Forelimb muscle (tissue), 1 donor: ENCODE measurements around the gene RRBP1. TPM values are rescaled to one million over a fixed set of nuclear protein-coding genes. Genes with fewer than 3 reads are reported as not detected.

Experiments used
- DNase-seq: peaks from one replicate; pipeline ENCODE4 v3.0.0-alpha.2; 2013; ENCODE audit warnings: low read depth
- polyA plus RNA-seq: library from polyadenylated mRNA; unstranded; fragments of 120-200 nt; gene quantifications from one replicate; pipeline ENCODE4 v1.2.1, GENCODE V29; 2013; ENCODE audit not compliant: insufficient read length

RRBP1 gene
- polyA plus RNA-seq, 1 donor: 91.5 TPM

DNA sequence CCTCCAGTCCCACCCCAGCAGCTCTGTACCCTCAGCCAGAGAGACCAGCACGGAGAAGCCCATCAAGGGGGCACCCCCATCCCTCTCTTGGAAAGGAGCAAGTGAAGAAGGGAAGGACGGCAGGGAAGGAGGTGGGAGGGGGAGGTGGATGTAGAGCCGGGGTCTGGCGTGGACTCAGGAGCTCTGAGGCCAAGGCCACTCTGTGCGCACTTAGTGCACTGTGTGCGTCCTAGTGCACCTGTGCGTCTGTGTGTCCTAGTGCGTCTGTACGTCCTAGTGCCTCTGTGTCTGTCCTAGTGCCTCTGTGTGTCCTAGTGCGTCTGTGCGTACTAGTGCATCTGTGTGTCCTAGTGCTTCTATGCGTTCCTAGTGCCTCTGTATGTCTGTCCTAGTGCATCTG is 58.0 kb downstream of the RRBP1 start:
- DNase-seq: no peak

DNA sequence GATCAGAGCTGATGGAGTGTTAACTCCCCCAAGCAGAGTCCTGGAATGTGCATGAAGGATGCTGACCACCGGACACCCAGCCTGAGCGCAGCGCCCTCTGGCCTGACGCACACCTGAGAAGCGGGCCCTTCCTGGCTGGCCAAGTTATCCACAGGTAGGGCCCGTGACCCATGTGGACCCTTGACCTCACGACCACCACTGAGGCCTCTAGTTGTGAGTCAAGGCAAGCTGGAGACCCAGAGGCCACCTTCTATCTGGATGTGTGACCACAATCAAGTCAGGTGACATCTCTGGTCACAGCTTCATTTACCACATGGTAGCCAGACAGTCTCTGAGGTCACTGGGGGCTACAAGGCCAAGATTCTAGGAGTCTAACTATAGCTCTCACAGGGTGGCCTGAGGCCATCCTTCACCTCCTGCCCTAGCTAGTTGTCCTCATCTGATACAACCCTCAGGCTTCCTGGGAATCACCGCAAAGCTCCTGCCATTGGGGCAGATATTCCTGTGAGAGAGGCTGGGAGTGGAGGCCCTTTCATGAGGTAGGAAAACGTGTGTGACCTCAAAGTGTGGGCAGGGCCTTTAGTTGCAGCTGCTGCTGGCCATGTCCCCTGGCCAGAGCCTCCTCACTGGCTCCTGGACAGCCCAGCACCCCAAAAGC is 59.1 kb downstream of the RRBP1 start:
- DNase-seq: no peak

DNA sequence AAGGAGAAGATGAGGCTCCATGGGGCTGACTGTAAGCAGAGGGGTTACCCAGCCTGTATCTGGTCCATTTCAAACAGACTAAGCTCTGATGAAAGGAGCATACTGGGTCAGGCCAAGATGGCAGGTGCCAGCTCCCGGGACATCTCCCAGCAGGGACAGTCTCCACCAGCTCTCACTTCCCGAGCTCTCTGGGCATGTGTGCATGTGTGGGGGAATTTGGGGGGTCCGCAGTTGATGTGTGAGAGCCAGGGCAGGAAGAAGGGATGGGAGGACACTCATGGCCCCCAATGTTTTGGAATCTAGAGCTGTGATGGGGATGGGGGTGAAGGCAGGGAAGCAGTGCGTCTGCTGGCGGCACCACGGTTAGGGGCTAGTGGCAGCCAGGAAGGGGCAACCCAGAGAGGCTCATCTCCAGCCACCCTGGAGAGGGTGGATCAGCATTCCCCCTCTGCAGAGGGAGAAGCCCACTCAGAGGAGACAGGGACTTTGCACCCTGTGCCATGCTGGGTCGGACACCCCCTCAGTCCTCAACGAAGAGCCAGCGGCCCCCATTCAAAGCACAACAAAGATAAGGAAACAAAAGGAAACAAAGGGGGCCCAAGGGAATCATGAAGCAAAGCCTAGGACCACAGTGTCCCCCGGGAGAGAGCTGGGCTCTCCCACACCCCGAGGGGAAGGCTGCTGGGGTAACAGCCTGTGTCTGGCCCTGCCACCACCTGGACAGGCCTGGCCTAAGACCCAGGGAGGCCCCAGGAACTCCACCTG is 59.8 kb downstream of the RRBP1 start:
- no peak for DNase-seq

DNA sequence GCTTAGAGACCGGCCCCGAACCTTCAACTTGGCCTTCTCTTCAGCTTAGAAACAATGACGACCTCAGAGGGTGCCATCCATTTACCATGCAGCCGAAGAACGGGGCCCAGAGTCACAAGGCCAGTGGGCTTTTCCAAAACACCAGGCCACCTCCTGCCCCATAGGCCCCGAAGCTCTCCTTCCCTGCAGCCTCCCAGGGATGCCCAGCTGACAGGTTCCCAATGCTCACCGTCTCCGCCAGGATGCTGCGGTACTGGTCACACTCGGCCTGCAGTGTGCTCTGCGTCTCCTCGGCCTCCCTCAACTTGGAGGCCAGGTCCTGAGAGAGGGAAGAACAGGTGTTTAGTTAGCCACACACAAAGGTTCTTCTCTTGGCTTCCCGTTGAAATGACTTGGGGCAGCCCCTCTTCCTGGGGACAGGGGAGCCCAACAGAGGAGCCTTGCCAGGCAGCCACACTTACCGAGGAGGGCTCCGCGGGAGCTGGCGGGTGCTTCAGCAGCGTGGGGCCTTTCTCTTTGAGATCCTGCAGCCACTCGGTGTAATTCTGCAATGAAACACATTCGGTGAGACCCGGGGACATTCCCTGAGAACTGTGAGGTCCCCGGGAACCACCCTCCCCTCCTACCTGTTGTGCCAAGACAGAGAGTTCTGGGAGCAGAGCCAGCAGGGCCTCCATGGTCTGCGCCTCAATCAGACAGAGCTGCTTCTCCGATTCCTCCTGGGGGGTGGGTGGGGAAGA is 60.6 kb downstream of the RRBP1 start:
- DNase-seq: no peak

DNA sequence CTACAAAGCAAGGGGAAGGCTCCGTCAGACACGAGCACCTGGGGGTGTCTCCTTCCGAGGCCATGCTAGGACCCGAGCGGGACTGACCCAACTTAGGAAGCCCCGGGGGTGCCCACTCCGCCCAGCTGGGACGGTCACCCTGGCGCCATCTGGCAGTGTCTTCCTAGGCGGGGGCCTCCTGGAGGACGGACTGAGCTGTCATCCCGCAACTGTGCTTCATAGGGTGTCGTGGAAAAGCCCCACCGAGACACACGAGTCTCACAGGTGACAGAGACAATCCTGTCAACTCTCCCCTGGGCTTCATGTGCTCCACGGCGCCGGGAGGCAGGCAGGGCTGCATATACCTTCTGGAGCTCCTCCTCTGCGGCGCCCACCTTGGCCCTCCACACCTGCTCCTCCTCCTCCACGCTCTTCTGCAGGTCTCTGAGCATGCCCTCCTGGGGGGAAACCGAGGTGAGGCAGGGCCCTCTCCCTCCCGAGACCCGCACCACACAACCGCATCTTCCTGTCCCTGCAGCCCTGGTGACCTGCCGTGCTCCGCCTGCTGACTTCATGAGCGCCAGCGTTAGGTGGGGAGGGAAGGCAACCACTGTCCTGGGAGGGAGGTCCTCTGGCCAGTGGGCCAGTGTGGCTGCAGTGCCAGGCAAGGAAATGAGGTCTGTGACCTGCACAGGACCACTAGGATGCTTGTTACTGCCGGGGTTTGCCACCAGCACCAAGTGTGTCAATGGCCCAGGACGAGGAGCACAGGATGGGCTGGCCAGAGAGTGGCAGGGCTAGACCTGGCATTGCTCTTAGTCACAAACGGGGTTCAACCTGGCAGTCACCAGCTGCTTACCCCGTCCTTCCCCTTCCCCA is 61.4 kb downstream of the RRBP1 start:
- DNase-seq: no peak

DNA sequence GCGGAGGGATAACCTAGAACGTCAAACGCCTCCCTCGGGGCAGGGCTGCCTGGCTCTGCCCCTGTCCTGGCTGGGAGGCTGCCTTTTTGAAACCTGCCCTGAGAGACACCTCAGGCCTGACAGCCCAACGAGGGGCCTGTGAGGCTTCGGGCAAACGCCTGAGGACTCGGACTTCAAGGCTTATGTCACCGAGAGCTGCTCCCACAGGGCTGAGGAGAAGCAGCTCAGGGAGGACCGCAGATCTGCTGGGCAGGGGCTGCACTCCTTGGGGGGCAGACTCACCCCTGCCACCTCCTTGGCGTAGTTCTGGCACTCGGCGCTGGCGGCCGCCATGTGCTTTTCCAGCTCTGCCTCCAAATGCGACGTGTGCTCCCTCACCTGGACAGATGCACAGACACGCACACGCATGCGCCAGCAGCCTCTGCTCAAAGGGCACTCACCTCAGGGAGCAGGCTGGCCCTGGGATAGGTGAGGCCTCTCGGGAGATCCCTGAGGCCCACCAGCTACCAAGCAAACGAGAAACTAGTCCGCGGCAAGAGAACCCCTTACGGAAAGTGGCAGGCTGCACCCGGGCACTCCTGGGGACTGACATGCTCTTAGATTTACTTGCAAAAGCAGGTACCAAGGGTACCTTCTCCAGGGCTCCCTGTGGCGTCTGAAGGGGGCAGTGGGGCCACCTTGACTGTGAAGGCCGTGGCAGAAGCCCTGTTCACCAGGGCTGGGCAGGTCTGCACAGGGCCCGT is 62.5 kb downstream of the RRBP1 start:
- DNase-seq: no peak

DNA sequence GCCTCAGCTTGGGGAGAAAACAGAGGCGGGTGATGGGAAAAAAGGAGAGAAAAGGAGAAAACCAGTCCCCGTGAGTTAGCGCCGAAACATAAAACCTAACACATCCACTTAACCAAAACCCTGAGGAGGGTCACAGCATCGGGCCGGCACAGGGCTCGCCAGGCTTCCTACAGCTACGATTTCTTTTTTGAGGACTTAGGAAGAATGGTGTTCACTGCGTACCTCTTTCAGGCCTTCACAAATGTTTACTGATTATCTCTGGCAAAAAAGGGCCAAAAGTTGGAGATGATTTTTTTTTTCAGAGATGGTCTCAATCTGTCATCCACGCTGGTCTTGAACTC is 63.4 kb downstream of the RRBP1 start:
- no peak for DNase-seq

DNA sequence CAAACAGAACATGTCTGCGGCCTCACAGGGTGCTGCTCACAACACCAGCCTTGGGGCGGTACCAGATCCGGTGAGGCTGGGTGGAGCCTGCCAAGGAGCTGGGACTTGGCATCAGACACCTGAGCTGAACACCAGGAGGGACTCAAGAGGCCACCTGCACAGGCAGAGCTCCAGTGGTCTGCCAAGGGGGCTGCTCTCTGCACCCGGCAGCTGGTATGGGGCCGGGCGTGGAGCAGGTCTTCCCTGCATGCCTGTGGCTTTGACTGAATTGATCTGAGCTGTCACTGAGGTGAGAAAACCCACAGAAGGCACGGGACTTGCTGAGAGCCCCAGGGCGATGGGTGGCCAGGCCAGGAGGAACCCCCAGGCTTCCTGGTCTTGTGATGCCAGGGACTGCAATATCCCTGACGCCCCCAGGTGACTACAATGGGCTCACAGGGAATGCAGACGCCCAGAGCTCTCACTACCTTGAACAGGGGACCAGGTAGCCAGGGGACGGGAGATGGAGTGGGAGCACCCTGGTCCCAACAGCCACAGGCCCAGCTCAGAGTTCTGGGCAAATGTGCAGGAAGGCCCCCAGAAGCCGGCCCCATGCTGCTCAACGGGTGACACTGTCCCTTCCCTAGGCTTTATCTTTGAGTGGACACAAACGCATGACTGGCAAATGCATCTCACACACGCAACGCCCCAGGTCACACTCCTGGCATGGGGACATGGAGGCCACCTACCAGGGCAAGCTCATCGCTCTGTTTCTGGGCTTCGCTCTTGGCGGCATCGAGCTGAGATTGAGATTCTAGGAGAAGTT is 64.0 kb downstream of the RRBP1 start:
- DNase-seq: no peak

DNA sequence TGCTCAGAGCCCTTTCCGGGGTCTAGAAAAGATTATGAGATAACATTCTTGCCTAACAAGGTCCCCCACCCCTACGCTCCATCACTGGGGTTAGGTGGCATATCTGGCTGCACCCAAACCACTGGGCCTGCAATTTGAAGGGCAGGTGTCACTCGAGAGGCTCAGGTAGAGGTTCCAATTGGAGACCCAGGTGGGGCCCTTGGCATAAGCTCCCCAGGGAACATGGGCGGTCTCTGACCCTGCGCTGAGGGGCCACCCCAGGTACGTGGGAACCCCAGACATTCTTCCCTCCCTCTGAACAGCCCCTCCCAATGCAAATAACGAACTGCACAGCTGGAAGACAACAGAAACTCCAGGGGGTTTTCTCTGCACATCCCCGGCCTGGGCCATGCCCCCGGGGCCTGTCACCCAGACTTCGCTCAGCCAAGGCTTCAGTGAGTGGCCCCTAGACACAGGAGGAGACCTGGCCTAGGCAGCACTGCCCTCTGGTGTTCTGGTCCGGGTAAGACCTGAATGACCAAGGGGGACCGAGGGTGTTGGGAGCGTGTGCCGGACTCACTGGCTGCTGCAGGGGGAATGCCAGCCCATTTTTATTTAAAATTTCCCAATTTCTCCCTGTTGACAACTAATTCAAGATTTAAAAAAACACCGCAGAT is 64.7 kb downstream of the RRBP1 start:
- no peak for DNase-seq

DNA sequence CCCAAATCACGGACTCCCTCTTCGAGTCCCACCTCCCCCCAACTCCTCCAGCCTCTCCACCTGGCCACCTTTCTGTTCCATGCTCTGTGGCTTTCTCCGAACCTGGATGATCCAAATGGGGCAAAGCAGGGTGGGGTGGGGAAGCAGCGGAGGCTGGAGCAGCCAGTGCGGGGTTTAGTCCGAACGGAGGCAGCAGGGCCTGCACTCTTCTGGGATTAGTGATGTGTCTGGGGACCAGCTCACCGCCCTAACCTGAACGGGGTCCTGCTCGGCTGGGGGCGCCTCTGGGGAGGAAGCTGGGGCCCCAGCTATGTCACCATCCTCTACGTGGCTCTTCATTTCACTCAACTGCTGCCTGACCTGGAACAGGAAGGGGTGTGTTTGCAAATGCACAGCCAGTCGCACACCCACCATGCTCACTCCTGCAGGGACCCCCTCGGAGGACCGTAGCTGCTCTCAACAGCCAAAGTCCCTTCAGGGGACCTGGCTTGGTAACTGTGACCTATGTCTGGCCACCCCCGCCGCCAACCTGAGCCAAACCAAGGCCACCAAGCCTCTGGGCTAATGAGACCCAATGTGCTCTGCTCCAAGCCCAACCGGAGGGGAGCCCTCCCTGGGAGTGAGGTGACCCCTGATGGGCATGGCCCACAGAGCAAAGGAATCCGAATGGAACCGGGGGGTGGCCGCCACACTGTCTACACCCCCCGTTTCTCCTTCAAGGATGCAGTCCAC is 65.4 kb downstream of the RRBP1 start:
- DNase-seq: no peak

DNA sequence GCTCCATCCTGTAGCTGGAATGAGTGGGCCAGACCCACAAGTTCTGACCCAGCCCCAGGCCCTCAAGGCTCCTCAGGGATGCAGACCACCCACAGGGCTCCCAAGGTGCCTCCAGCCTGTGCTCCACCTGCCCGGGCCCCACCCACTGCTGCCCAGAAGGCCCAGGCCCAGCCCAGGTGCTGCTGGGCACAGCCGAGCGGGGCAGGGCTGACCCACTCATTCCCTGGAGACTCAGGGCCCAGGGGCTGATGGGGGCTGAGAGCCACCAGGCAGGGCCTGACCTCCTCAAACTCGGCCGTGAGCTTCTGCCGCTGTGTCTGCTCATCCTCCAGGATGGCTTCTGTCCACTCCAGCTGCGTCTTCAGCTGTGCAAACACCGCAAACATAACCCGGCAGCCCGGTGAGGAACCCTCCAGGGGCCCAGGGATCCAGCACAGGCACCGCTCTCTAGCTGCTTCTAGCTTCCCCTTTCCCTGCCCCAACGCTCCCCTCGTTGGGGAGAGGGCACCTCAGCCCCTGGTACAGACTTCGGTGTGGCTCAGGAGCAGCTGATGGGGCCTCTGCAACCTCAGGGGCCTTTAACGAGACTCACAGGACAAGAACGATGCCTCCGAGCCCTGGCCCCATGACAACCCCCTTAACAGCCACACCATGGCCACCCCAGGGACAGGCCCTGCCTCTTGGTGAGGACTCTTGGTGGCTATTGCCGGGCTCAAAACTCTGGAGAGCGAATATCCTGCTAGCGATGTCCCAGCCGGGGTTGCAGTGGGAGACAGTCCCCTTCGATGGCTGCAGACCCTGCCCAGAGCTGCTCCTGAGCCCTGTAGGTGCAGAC is 66.2 kb downstream of the RRBP1 start:
- no peak for DNase-seq

DNA sequence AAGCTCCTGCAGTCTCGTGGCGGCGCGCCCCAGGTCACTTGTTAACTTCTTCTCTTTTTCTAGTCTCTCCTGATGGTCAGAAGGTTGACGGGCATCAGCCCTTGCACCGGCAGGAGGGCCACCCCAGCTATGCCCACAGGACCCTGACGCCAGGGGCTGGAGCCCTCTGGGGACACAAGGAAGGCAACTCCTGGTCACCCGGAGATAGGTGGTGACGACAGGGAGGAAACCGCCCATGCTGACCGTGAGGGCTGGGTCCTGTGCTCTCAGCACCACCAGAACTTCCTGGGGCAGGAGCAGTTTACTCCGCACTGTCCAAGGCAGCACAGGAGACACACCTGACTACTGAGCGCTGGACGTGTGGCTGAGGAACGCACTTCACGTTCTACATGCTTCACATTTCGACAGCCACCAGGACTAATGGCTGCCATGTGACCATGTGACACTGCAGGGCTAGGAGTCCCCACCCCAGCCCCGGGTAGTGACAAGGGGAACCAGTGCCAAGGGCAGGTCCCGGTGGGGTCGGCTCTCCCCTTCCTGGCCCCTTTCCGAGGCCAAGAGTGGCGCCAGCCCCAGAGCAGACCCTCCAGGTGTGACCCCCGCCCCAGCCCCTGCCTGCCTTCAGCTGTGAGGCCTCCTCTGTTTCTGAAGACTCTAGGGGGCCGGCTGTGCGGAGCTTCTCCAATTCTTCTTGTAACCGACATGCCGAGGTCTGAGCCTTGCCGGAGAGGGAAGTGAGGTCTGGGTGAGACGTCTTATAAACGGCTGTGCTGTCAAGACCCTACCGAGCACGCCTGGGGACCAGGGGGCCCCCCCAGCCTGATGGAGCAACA is 67.0 kb downstream of the RRBP1 start:
- no peak for DNase-seq

DNA sequence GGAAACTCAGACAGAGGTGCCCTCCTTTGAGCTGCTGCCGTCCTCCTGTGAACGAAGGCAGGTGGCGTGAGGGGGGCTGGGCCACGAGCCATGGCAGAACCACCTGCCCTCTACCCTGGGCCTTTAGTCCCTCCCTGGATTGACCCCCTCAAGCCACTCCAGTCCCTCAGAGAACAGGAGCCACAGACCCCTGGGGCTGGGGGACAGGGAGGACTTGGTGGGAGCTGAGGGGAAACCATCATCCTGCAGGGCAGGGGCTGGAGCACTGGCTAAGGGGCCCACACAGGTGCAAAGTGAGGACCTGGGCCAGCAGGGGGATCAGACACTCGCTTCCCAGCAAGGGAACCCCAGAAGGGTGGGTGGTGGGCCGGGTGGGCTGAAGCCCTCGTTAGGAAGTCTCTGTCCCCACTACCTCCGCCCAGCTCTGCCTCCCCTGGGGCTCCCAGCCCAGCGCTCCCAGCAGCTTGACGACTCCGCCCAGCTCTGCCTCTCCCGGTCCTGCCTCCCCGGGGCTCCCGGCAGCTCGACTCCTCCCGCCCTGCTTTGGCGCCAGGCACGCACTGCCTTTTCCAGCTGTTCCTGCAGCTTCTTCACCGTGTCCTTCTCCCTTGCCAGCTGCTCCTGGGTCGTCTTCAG is 67.7 kb downstream of the RRBP1 start:
- DNase-seq: no peak

DNA sequence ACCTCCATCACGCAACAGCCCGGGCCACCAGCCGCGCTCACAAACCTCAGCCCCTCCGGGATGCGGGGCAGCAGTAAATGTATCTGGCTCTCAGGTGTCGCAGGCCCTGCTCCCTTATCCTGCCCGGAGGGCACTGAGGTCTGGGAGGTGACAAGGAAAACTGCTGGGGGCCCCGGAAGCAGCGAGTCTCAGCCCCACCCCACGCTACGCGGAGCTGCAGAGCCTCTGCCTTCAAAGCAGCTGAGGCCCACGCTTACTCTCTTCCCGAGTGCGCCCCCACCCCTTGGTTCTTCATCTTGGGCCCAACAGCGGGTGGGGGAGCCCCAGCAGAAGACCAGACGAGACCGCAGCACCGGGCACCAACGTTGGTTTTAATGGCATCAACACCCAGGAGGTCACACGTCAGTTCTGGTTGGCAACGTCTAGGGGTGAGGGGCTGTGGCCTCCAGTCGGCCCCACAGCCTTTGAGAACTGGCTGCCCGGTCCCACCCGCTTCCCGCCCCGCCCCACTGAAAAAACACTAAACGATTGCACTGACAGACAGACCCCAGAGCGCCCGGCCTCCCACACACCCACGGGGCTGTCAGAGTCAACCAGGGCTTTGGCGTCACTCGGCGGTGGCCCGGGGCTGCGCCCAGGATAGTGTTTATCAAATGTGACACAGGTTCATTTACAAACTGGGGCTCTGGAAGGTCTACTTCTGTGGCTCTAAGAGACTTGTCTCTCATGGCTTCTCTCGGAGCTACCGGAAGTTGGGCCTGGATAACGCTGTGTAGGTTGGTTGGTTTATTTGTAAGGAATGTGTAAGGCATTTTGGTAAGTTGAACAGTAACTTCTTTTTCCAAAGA is 68.5 kb downstream of the RRBP1 start:
- no peak for DNase-seq

DNA sequence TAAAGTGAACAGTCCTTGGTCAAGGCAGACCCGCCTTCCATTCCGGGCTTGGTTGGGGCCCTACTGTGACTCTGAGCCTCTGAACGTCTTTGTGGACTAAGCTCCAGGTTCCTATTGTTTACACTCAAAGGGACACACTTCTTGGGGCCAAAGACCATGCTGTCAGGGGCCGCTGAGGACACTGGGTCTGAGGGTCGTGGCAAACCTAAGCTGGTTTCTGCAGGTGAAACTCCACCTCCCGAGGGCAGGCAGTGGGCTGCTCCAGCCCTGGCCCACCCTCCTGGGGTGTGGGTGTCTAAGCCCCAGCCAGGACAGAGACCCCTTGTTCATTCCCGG is 69.1 kb downstream of the RRBP1 start:
- DNase-seq: no peak
